Stimulated activated naive CD8-positive, alpha-beta T cell treated with anti-CD3 and anti-CD28 coated beads, Interleukin-15, Interleukin-2, amounts not matched to agents 100 ng/mL and 50 ng/mL, for 24 hours (primary cell): ENCODE results near the gene ACAD11.

Experiments
- H3K27ac Mint-ChIP-seq: one replicate; pipeline ENCODE4 v1.8.0; 2021; ENCODE audit warnings: mild to moderate bottlenecking, mixed read lengths
- H3K27me3 Mint-ChIP-seq: one replicate; pipeline ENCODE4 v1.8.0; 2021; ENCODE audit warnings: mixed read lengths
- H3K36me3 Mint-ChIP-seq: one replicate; pipeline ENCODE4 v1.8.0; 2021; ENCODE audit warnings: low read depth, mixed read lengths
- H3K4me1 Mint-ChIP-seq: one replicate; pipeline ENCODE4 v1.8.0; 2021; ENCODE audit warnings: low read depth, mixed read lengths
- H3K4me3 Mint-ChIP-seq: one replicate; pipeline ENCODE4 v1.8.0; 2021; ENCODE audit warnings: mild to moderate bottlenecking, mixed read lengths
- H3K9me3 Mint-ChIP-seq: one replicate; pipeline ENCODE4 v1.8.0; 2021; ENCODE audit warnings: mixed read lengths

The ACAD11 gene

DNA sequence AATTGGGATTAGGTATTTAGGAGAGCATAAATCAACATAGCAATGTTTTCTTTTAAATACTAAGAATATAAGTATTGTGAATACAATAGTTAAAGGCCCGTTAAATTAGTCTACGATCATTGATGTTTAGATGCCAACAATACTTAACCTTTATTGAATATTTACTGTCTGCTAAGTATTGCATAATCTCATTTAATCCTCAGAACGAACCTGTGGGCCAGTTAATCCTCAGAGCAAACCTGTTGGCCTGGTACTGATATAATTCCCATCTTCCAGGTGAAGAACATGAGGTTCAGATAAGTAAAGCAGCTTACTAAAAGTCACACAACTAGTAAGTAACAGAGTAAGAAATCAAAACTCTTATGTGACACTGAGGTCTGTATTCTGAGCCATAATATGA is 119.9 kb downstream of the ACAD11 start:
- Mint-ChIP-seq H3K27ac (no peak overlapping the region), H3K27me3 (no peaks in the 10 kb centered on the region), H3K9me3 (no peaks in the 10 kb centered on the region), H3K36me3 (peaks cover 66% of the 10 kb centered on the region), H3K4me3 (no peak overlapping the region), H3K4me1 (peaks cover 58% of the 10 kb centered on the region)

DNA sequence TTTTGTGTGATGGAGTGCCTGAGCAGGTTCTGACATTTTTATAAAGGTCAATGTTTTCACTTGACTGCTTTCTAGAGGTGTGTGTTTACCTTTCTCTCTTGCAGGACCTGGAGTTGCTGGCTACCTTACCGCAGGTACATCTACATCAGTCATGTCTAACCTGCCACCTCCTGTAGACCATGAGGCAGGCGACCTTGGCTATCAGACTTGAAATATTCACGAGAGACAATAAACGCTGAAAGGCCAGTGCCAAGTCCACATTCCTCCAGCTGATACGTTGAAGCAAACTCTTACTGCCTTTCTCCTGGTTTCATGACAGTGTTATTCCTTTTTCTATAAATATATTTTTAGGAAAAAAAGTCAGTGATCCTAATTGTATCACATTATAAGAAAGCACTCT is 121.5 kb downstream of the ACAD11 start:
- Mint-ChIP-seq H3K4me1 (peaks cover 42% of the 10 kb centered on the region), H3K27me3 (no peaks in the 10 kb centered on the region), H3K36me3 (peaks cover 62% of the 10 kb centered on the region)

DNA sequence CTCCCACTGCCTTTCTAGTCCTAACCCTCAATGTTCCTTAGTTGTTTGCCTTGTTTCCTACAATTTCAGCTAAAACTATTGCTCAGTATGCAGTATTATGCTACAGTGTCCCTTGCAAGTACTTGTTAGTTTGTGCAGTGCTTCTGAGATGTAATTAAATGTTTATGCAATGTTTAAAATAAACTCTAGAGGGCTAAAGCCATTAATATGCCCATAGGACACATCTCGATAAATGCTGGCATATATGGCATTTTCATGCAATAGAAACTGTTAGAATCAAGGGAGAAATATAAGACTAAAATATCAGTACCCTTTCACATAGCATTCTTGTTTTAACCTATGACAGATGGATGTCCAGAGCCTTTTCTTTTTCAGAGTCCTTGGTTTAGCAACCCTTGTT is 122.3 kb downstream of the ACAD11 start:
- H3K9me3 Mint-ChIP-seq: no peaks in the 10 kb centered on the region
- H3K4me1 Mint-ChIP-seq: peaks cover 34% of the 10 kb centered on the region
- no peaks in the 10 kb centered on the region for H3K27me3 Mint-ChIP-seq
- peak overlapping the region; percentile 85 for H3K27ac Mint-ChIP-seq
- H3K4me3 Mint-ChIP-seq: no peak overlapping the region
- peaks cover 57% of the 10 kb centered on the region for H3K36me3 Mint-ChIP-seq

More for the DNA sequence above, 121.5 kb downstream of the ACAD11 start:
- H3K9me3 Mint-ChIP-seq: no peaks in the 10 kb centered on the region
- H3K27ac Mint-ChIP-seq: peak overlapping the region; percentile 1
- no peak overlapping the region for H3K4me3 Mint-ChIP-seq

DNA sequence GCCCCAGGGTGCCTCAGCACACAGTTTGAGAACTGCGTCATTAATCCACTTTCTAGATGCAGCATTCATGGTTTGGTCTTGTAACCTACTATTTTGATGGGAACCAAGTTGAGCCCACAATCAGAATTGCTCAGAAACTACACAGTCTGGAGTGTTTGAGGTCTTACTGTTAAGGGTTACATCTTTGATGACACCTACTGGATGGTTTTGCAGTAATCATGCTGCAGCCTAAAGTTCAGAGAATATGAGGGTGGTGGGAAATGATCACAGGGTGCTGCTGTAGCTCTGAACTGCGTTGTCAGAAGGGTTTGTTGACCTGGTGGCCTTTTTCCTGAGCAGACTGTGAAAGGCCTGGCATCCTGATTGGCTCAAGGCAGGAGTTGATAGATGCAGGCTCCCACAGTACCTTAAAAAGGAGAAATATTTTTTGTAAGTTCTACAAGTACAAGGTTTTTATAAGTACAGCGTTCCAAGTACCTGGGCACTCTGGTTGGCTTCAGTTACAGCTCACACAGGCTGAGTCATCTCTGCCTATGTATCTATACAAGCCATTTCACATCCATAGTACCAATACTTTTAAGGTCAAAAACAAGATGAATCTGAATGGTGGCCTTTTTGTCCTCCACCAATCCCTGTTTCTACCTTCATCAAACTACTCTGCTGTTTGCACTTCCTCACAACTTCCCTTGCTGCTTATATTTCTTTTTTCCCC is 123.0 kb downstream of the ACAD11 start:
- H3K4me1 Mint-ChIP-seq: peaks cover 29% of the 10 kb centered on the region
- H3K27ac Mint-ChIP-seq: peak overlapping the region; percentile 85

DNA sequence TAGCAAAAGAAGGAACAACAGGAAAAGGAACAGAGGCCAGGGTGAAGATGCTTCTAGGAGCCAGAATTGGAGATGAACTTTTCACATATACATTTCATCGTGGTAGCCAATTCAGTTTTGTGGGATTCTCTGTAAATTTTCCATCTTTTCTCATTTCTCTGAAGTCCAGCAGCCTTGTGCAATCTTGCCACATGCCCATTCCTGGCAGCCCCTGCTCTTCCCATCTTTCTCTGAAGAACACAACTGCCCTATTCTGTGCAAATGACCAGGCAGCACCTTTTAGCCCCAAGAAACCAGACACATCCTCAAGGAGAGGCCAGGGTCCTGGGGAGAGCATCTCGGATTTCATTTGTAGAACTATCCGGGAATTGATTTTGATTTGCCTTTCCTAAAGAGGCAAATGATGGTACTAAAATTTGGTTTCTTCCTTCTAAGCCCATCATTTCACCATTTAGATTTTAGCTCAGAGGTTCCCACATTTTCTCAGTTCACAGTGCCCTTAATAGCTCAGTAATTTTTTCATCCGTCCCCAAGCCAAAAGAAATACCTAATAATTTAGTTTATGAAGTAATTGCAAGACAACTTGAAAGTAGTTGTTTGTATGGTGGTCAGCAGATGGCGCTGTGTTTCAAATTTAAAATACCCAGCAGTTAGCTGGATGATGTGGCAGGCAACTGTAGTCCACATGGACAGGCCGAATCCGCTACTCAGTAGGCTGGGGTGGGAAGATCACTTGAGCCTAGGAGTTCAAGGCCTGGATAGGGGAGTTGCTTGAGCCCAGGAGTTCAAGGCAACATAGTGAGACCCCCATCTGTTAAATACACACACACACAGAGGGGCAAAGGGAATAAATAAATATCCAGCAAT is 123.8 kb downstream of the ACAD11 start:
- Mint-ChIP-seq H3K4me1 (peaks cover 23% of the 10 kb centered on the region), H3K4me3 (no peak overlapping the region), H3K27ac (peak overlapping the region; percentile 83), H3K36me3 (peaks cover 55% of the 10 kb centered on the region), H3K9me3 (no peaks in the 10 kb centered on the region), H3K27me3 (no peaks in the 10 kb centered on the region)

More for the DNA sequence above, 123.0 kb downstream of the ACAD11 start:
- Mint-ChIP-seq H3K36me3 (peaks cover 57% of the 10 kb centered on the region), H3K9me3 (no peaks in the 10 kb centered on the region), H3K27me3 (no peaks in the 10 kb centered on the region), H3K4me3 (no peak overlapping the region)

DNA sequence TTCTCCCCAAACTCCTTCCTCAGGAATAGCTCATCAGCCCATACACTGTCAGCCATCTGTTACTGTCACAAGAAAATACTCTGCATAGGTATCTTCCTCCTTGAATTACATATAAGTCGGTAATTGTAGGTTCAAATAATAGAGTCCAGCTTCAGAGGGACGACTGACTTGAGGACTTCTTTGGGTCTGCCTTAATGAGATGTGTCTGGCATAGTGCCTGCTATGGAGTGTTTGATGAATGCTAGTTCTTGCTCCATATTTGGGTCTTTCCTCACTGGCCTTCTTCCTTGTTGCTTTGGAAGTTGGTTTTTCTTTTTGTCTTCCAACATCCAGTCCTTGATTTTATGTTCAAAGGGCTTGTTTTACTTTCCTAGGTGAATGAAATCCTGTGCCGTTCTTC is 129.0 kb downstream of the ACAD11 start:
- H3K4me1 Mint-ChIP-seq: no peaks in the 10 kb centered on the region
- H3K27me3 Mint-ChIP-seq: no peaks in the 10 kb centered on the region
- H3K27ac Mint-ChIP-seq: no peak overlapping the region
- no peak overlapping the region for H3K4me3 Mint-ChIP-seq
- H3K36me3 Mint-ChIP-seq: peaks cover 62% of the 10 kb centered on the region
- no peaks in the 10 kb centered on the region for H3K9me3 Mint-ChIP-seq

DNA sequence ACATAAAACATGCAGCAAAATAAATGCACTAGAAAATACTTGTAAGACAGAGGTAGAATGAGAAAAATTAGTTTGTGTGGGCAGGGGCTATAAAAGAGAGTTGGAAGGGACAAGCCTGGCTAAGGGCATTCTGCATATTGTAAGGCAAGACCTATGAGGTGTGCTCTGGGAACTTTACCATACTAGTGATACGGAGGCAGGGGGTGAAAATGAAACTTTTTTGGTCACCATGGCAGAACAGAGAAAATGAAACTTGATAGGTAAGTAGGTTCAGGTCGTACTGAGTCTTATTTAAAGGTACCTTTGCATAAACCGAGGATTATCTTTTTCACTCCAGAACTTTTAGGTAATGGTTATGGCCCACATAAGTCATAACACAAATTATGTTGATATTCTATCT is 137.3 kb downstream of the ACAD11 start:
- H3K9me3 Mint-ChIP-seq: no peaks in the 10 kb centered on the region
- no peak overlapping the region for H3K4me3 Mint-ChIP-seq
- H3K36me3 Mint-ChIP-seq: peaks cover 72% of the 10 kb centered on the region
- H3K4me1 Mint-ChIP-seq: peaks cover 23% of the 10 kb centered on the region
- no peak overlapping the region for H3K27ac Mint-ChIP-seq
- H3K27me3 Mint-ChIP-seq: no peaks in the 10 kb centered on the region

DNA sequence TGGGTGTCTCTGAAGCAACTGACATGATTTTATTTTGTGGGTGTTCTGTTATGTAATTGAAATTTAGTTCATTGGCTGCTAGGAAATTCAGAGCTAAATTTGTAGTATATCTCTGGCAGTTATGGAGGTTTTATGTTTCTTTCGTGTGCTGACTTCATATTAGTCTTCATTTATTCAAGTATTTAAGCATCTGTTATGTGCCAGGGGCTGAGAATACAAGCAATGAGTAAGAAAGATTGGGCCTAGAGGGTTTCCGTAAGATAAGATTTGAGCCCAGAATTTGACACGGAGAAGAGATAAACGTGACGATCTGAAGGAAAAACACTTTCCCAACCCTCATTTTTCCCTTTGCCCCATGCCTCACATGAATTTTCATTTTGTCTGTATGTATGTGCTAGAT is 137.7 kb downstream of the ACAD11 start:
- H3K36me3 Mint-ChIP-seq: peaks cover 77% of the 10 kb centered on the region
- no peaks in the 10 kb centered on the region for H3K9me3 Mint-ChIP-seq
- no peak overlapping the region for H3K4me3 Mint-ChIP-seq
- no peaks in the 10 kb centered on the region for H3K27me3 Mint-ChIP-seq
- H3K4me1 Mint-ChIP-seq: peaks cover 23% of the 10 kb centered on the region
- no peak overlapping the region for H3K27ac Mint-ChIP-seq

DNA sequence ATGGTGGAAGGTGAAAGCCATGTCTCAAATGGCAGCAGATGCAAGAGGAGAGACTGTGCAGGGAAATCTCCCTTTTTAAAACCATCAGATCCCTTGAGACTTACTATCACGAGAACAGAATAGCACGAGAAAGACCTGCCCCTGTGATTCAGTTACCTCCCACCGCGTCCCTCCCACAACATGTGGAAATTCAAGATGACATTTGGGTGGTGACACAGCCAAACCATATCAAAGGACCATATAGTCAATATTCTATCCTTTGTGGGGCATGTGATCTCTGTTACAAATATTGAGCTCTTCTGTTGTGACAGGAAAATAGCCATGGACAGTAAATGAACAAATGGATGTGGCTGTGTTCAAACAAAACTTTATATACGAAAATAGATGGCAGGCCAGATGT is 139.7 kb downstream of the ACAD11 start:
- H3K9me3 Mint-ChIP-seq: no peaks in the 10 kb centered on the region
- peaks cover 23% of the 10 kb centered on the region for H3K4me1 Mint-ChIP-seq
- peak overlapping the region; percentile 57 for H3K27ac Mint-ChIP-seq
- no peaks in the 10 kb centered on the region for H3K27me3 Mint-ChIP-seq
- H3K36me3 Mint-ChIP-seq: peaks cover 86% of the 10 kb centered on the region
- no peak overlapping the region for H3K4me3 Mint-ChIP-seq

DNA sequence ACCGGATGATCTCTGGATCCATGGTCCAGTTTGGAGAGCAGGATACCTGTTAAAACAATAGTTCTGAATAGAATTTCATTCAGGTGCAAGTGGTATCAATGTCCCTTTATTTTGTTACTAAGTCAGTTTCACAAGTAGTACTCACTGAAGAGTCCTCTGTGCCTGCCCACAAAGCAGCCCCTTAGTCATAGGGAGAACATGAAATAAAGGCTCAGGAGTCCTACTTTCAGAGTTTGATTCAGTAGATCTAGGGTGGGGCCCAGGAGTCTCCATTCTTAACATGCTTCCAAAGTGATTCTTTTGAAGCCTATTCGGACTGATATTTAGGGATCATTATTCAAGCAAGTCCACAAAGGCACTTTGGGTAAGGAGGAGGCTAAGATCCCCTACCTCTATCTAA is 142.3 kb downstream of the ACAD11 start:
- Mint-ChIP-seq H3K4me1 (peaks cover 21% of the 10 kb centered on the region), H3K36me3 (peaks cover 81% of the 10 kb centered on the region), H3K27me3 (no peaks in the 10 kb centered on the region), H3K27ac (no peak overlapping the region), H3K9me3 (no peaks in the 10 kb centered on the region), H3K4me3 (no peak overlapping the region)

DNA sequence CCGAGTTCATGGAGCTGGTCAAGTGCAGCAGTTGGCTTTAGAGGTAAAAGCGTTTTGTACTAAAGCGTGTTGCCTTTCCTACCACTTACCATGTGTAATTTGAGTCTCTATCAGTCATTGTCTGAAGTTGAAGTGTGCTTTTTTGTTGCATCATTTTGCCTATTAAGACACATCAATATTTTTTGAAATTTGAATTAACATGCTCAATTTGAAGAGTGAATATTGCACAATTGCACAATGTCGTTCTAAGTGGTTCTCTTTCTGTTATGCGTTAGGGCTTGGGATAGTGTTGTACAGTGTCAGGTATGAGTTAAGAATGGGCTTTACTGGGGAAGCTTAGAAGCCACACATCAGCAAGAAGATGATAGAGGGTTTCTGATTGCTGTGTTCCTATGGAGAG is 146.6 kb downstream of the ACAD11 start:
- H3K36me3 Mint-ChIP-seq: peaks cover 79% of the 10 kb centered on the region

DNA sequence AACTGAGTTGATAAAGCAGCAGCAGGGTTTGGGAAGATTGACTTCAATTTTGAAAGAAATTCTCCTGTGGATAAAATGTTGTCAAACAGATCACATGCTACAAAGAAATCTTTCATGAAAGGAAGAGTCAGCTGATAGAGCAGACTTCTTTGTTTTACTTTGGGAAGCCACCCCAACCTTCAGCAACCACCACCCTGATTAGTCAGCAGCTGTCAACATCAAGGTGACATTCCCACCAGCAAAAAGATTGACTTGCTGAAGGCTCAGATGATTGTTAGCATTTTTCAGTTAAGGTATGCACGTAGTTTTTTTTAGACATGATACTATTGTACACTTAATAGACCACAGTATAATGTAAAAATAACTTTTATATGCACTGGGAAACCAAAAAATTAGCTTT is 150.1 kb downstream of the ACAD11 start:
- Mint-ChIP-seq H3K27me3 (no peaks in the 10 kb centered on the region), H3K27ac (no peak overlapping the region), H3K36me3 (peaks cover 62% of the 10 kb centered on the region), H3K4me1 (no peaks in the 10 kb centered on the region), H3K9me3 (no peaks in the 10 kb centered on the region), H3K4me3 (no peak overlapping the region)

More for the DNA sequence above, 146.6 kb downstream of the ACAD11 start:
- Mint-ChIP-seq H3K27ac (no peak overlapping the region), H3K4me1 (no peaks in the 10 kb centered on the region), H3K27me3 (no peaks in the 10 kb centered on the region), H3K9me3 (no peaks in the 10 kb centered on the region), H3K4me3 (no peak overlapping the region)

DNA sequence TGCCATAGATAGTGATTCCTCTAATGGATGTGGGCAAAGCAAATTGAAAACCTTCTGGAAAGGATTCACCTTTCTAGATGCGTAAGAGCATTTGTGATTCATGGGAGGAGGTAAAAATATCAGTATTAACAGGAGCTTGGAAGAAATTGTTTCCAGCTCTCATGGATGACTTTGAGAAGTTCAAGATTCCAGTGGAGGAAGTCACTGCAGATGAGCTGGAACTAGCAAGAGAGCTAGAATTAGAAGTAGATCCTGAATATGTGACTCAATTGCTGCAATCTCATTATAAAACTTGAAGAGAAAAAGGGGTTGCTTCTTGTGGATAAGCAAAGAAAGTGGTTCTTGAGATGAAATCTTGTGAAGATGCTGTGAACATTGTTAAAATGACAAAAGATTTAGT is 150.5 kb downstream of the ACAD11 start:
- no peaks in the 10 kb centered on the region for H3K9me3 Mint-ChIP-seq
- H3K27ac Mint-ChIP-seq: no peak overlapping the region
- no peak overlapping the region for H3K4me3 Mint-ChIP-seq
- H3K36me3 Mint-ChIP-seq: peaks cover 59% of the 10 kb centered on the region
- H3K27me3 Mint-ChIP-seq: no peaks in the 10 kb centered on the region
- H3K4me1 Mint-ChIP-seq: no peaks in the 10 kb centered on the region
